ENCODE results near the gene CHRND. TPM values are rescaled to one million over a fixed set of nuclear protein-coding genes. Genes with fewer than 3 reads are reported as not detected.

The CHRND gene
- polyA plus RNA-seq, 1 donor (not counting 4 experiments of a cell fraction or from before 2014, with no cell fraction given) = not detected

DNA sequence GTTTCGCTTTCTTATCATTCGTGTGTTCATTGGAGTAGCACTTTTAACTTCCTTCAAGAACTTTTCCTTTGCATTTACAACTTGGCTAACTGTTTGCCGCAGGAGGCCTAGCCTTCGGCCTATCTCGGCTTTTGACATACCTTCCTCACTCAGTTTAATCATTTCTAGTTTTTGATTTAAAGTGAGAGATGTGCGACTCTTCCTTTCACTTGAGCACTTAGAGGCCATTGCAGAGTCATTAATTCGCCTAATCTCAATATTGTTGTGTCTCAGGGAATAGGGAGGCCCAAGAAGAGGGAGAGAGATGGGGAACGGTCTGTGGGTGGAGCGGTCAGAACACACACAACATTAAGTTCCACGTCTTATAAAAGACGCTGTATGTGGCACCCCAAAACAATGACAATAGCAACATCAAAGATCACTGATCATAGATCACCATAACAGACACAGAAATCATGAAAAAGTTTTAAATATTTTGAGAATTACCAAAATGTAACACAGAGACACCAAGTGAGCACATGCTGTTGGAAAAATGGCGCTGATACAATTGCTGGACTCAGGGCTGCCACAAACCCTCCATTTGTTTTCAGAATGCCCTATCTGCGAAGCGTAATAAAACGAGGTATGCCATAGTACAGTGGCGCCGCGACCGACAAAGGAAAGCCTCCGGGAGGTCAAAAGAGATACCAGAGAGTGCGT is 23.8 kb downstream of the CHRND start:
- peak overlapping the region; percentile 82 to 93 (median 93) for H3K4me3 ChIP-seq (ENCODE audit: control insufficient read depth in 2 of 3, extremely low read depth in 1 of 3, insufficient read depth in 2 of 3, low read depth in 1 of 3, low read length in 3 of 3)
- H4K20me1 ChIP-seq (ENCODE audit: control insufficient read depth, extremely low read depth, insufficient read depth, low read length) = peaks cover 3% of the 10 kb centered on the region
- peaks cover 10% of the 10 kb centered on the region for H3K4me1 ChIP-seq (ENCODE audit: control insufficient read depth, extremely low read depth, insufficient read depth, low read length)
- peak overlapping the region; percentile 91 for H2AFZ ChIP-seq (ENCODE audit: control insufficient read depth, low read length)
- H3K9me3 ChIP-seq (ENCODE audit: control insufficient read depth, low read depth, low read length) = no peaks in the 10 kb centered on the region
- peaks cover 2% of the 10 kb centered on the region for H3K9me1 ChIP-seq (ENCODE audit: control insufficient read depth, extremely low read depth, insufficient read depth, low read length)
- DNase-seq (ENCODE audit: low read depth, low spot score) (no peak), FAIRE-seq (no peak)
- H3K4me2 ChIP-seq (ENCODE audit: control insufficient read depth, extremely low read depth, insufficient read depth, low read depth, low read length) = peak overlapping the region; percentile 92
- dilution Hi-C loops (cut with MboI; ENCODE audit: extremely low pct_ligation_motif_present, low sequenced_read_pairs) = no loop called here
- H3K27ac ChIP-seq (ENCODE audit: control insufficient read depth, insufficient read depth, low read length) = peak overlapping the region; percentile 92
- peak overlapping the region; percentile 97 for H3K9ac ChIP-seq (ENCODE audit: control insufficient read depth, extremely low read depth, insufficient read depth, low read length)
- TF ChIP-seq EZH2 (IDR thresholded peaks at IDR 0.05; ENCODE audit: low read length) = no peak
- TF ChIP-seq, protein P1, sequence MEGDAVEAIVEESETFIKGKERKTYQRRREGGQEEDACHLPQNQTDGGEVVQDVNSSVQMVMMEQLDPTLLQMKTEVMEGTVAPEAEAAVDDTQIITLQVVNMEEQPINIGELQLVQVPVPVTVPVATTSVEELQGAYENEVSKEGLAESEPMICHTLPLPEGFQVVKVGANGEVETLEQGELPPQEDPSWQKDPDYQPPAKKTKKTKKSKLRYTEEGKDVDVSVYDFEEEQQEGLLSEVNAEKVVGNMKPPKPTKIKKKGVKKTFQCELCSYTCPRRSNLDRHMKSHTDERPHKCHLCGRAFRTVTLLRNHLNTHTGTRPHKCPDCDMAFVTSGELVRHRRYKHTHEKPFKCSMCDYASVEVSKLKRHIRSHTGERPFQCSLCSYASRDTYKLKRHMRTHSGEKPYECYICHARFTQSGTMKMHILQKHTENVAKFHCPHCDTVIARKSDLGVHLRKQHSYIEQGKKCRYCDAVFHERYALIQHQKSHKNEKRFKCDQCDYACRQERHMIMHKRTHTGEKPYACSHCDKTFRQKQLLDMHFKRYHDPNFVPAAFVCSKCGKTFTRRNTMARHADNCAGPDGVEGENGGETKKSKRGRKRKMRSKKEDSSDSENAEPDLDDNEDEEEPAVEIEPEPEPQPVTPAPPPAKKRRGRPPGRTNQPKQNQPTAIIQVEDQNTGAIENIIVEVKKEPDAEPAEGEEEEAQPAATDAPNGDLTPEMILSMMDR (optimal IDR thresholded peaks at IDR 0.05 in 1 of 3, IDR thresholded peaks at IDR 0.05 in 1 of 3, conservative IDR thresholded peaks at IDR 0.05 in 1 of 3; ENCODE audit: extremely low read depth in 1 of 3, insufficient read depth in 2 of 3, low read length in 3 of 3) = no peak
- H3K27me3 ChIP-seq (ENCODE audit: control insufficient read depth, extremely low read depth, insufficient read depth, low read length) = no peaks in the 10 kb centered on the region
- H3K36me3 ChIP-seq (ENCODE audit: control insufficient read depth in 2 of 2, extremely low read depth in 1 of 2, insufficient read depth in 2 of 2, low read length in 2 of 2) = peaks cover 7 to 12% of the 10 kb centered on the region in 2 experiments
- peaks cover 63% of the 10 kb centered on the region for H3K79me2 ChIP-seq (ENCODE audit: control insufficient read depth, insufficient read depth, low read length)

DNA sequence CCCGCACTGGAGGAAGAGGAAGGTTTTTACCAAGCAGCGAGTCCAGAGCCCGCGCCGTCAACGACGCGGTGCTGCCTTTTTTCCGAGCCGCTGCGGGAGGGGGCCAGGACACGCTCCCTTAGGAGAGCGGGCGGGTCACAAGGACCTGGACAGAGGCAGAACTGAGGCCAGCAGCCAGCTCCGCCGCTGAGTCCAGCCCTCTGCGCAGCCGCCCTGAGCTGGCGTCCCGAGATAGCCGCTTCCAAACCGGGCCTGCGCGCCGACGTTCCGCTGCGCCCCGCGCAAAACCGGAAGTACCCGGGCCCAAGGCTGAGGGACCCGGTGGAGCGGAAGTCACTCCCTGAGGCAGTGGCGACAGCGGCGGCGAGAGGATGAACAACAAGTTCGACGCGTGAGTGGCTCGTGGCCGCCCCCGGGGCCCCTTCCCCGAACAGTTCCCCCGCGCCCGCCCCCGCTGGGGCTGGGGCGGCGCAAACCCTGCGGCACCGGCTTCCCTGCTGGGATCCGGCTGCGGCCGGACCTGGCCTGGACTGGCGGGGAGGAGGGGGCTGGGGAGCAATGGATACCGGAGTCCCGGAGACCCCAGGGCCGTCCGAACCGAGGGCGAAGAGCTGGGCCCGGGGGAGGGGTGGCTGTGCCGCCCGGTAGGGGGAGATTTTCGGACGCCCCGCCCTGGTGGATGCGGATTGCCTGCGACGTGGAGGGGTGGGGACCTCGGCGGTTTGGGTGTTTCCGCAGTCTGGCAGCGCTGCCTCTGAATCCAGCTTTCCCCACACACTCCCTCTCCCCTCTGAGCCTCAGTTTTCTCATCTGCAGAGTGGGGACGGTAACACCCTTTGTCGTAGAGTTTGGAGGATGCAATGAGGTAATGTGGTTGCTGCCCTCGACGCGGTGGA is 24.6 kb downstream of the CHRND start, which contains the start of the genes EIF4E2 and TIGD1:
EIF4E2 (plus strand) TSS at position 336 of the 896 bp plus-strand sequence; CDS start at position 372, 36 bp downstream.
TIGD1 (minus strand) TSS at position 204 of the 896 bp plus-strand sequence. CDS start 675 bp downstream, outside the sequence.
- no peak for TF ChIP-seq EZH2 (IDR thresholded peaks at IDR 0.05; ENCODE audit: low read length)
- TF ChIP-seq, protein P1 (optimal IDR thresholded peaks at IDR 0.05 in 1 of 3, IDR thresholded peaks at IDR 0.05 in 1 of 3, conservative IDR thresholded peaks at IDR 0.05 in 1 of 3; ENCODE audit: extremely low read depth in 1 of 3, insufficient read depth in 2 of 3, low read length in 3 of 3) = peak in 2 of 3 experiments; percentile 32 to 33
- peak within 1 kb of the TSS; percentile 97 for H3K9ac ChIP-seq (ENCODE audit: control insufficient read depth, extremely low read depth, insufficient read depth, low read length)
- peaks cover 2% of the 10 kb centered on the region for H3K9me1 ChIP-seq (ENCODE audit: control insufficient read depth, extremely low read depth, insufficient read depth, low read length)
- DNase-seq (ENCODE audit: low read depth, low spot score) = peak; percentile 53
- peak within 1 kb of the TSS; percentile 91 for H2AFZ ChIP-seq (ENCODE audit: control insufficient read depth, low read length)
- dilution Hi-C loops (cut with MboI; ENCODE audit: extremely low pct_ligation_motif_present, low sequenced_read_pairs) = no loop called here
- peak within 1 kb of the TSS; percentile 82 to 93 (median 93) for H3K4me3 ChIP-seq (ENCODE audit: control insufficient read depth in 2 of 3, extremely low read depth in 1 of 3, insufficient read depth in 2 of 3, low read depth in 1 of 3, low read length in 3 of 3)
- FAIRE-seq = peak; percentile 69
- H3K9me3 ChIP-seq (ENCODE audit: control insufficient read depth, low read depth, low read length) = no peaks in the 10 kb centered on the region
- H4K20me1 ChIP-seq (ENCODE audit: control insufficient read depth, extremely low read depth, insufficient read depth, low read length) = peaks cover 3% of the 10 kb centered on the region
- H3K4me1 ChIP-seq (ENCODE audit: control insufficient read depth, extremely low read depth, insufficient read depth, low read length) = peaks cover 10% of the 10 kb centered on the region
- H3K79me2 ChIP-seq (ENCODE audit: control insufficient read depth, insufficient read depth, low read length) = peaks cover 71% of the 10 kb centered on the region
- peak within 1 kb of the TSS; percentile 95 for H3K4me2 ChIP-seq (ENCODE audit: control insufficient read depth, extremely low read depth, insufficient read depth, low read depth, low read length)
- H3K27ac ChIP-seq (ENCODE audit: control insufficient read depth, insufficient read depth, low read length) = peak within 1 kb of the TSS; percentile 92
- peaks cover 10% of the 10 kb centered on the region in 2 experiments for H3K36me3 ChIP-seq (ENCODE audit: control insufficient read depth in 2 of 2, extremely low read depth in 1 of 2, insufficient read depth in 2 of 2, low read length in 2 of 2)
- no peaks in the 10 kb centered on the region for H3K27me3 ChIP-seq (ENCODE audit: control insufficient read depth, extremely low read depth, insufficient read depth, low read length)

Data from keratinocyte (primary cell).